H9 (cell line): ENCODE data around the gene NR1I2. TPM values are rescaled to one million over a fixed set of nuclear protein-coding genes. Genes with fewer than 3 reads are reported as not detected.

Experiments used
- DNase-seq: peaks from one replicate; pipeline ENCODE4 v3.0.0-alpha.2; 2017
- H2AFZ ChIP-seq: one replicate; pipeline ENCODE4 v1.6.1; 2013; ENCODE audit warnings: mild to moderate bottlenecking, low read length, control low read depth, moderate library complexity
- H2AK5ac ChIP-seq: 2 replicates; pipeline ENCODE4 v1.6.1; 2013; ENCODE audit warnings: low read length, control low read depth, mixed read lengths; ENCODE audit not compliant: insufficient read length
- H2BK120ac ChIP-seq: one replicate; pipeline ENCODE4 v1.6.1; 2013; ENCODE audit warnings: low read depth, mild to moderate bottlenecking, low read length, control low read depth, inconsistent platforms; ENCODE audit not compliant: poor library complexity, severe bottlenecking
- H2BK12ac ChIP-seq: 2 replicates; pipeline ENCODE4 v1.6.1; 2013; ENCODE audit warnings: low read length, control low read depth, mixed read lengths, low read depth; ENCODE audit not compliant: insufficient read length
- H2BK15ac ChIP-seq: 2 replicates; pipeline ENCODE4 v1.6.1; 2013; ENCODE audit warnings: low read depth, low read length, control low read depth
- H2BK20ac ChIP-seq: one replicate; pipeline ENCODE4 v1.6.1; 2013; ENCODE audit warnings: low read depth, mild to moderate bottlenecking, low read length, control low read depth, inconsistent platforms; ENCODE audit not compliant: poor library complexity, severe bottlenecking
- H2BK5ac ChIP-seq: 2 replicates; pipeline ENCODE4 v1.6.1; 2013; ENCODE audit warnings: low read length, control low read depth, mixed read lengths; ENCODE audit not compliant: insufficient read length
- H3K14ac ChIP-seq: 2 replicates; pipeline ENCODE4 v1.6.1; 2013; ENCODE audit warnings: low read length, control low read depth; ENCODE audit not compliant: insufficient read depth
- H3K18ac ChIP-seq: 2 replicates; pipeline ENCODE4 v1.6.1; 2013; ENCODE audit warnings: low read depth, mild to moderate bottlenecking, mixed read lengths, low read length, control low read depth; ENCODE audit not compliant: insufficient read length
- H3K23ac ChIP-seq: 2 replicates; pipeline ENCODE4 v1.6.1; 2013; ENCODE audit warnings: low read length, control low read depth, mixed read lengths, low read depth; ENCODE audit not compliant: insufficient read length
- H3K23me2 ChIP-seq: 2 replicates; pipeline ENCODE4 v1.6.1; 2013; ENCODE audit warnings: low read depth, mild to moderate bottlenecking, mixed read lengths, low read length, control low read depth; ENCODE audit not compliant: insufficient read length, poor library complexity, severe bottlenecking
- H3K27ac ChIP-seq: 2 replicates; pipeline ENCODE4 v1.5.1; 2013; ENCODE audit warnings: low read length, control low read depth, mixed read lengths, low read depth; ENCODE audit not compliant: insufficient read length
- H3K27me3 ChIP-seq: 2 replicates; pipeline ENCODE4 v1.6.1; 2013; ENCODE audit warnings: low read length, control low read depth, inconsistent platforms; ENCODE audit not compliant: insufficient read depth
- H3K4ac ChIP-seq: 2 replicates; pipeline ENCODE4 v1.6.1; 2013; ENCODE audit warnings: low read depth, mild to moderate bottlenecking, control low read depth, inconsistent platforms, low read length, moderate library complexity
- H3K4me1 ChIP-seq: 2 replicates; pipeline ENCODE4 v1.6.1; 2013; ENCODE audit warnings: low read length, control low read depth, inconsistent platforms; ENCODE audit not compliant: insufficient read depth
- H3K4me2 ChIP-seq: 2 replicates; pipeline ENCODE4 v1.6.1; 2013; ENCODE audit warnings: low read length, control low read depth, mixed read lengths; ENCODE audit not compliant: insufficient read length, insufficient read depth
- H3K56ac ChIP-seq: 2 replicates; pipeline ENCODE4 v1.6.1; 2013; ENCODE audit warnings: low read depth, mild to moderate bottlenecking, mixed read lengths, low read length, control low read depth; ENCODE audit not compliant: insufficient read length
- H3K79me1 ChIP-seq: 2 replicates; pipeline ENCODE4 v1.6.1; 2013; ENCODE audit warnings: low read depth, mild to moderate bottlenecking, moderate library complexity, low read length, control low read depth, inconsistent platforms; ENCODE audit not compliant: insufficient read depth, poor library complexity, severe bottlenecking
- H3K79me2 ChIP-seq: 2 replicates; pipeline ENCODE4 v1.6.1; 2013; ENCODE audit warnings: low read length, control low read depth, inconsistent platforms; ENCODE audit not compliant: insufficient read depth
- H3K9ac ChIP-seq: 2 replicates; pipeline ENCODE4 v1.6.1; 2013; ENCODE audit warnings: low read length, control low read depth, mixed read lengths; ENCODE audit not compliant: insufficient read length; ENCODE audit errors: extremely low read depth
- H3K9me3 ChIP-seq: one replicate; pipeline ENCODE4 v1.6.1; 2013; ENCODE audit warnings: low read depth, low read length, inconsistent platforms; ENCODE audit not compliant: control insufficient read depth
- H3T11ph ChIP-seq: one replicate; pipeline ENCODE4 v1.6.1; 2013; ENCODE audit warnings: mild to moderate bottlenecking, low read length, control low read depth, inconsistent platforms
- H4K20me1 ChIP-seq: one replicate; pipeline ENCODE4 v1.6.1; 2013; ENCODE audit not compliant: control insufficient read depth, insufficient read length, insufficient read depth
- H4K5ac ChIP-seq: 2 replicates; pipeline ENCODE4 v1.6.1; 2013; ENCODE audit warnings: low read depth, mild to moderate bottlenecking, mixed read lengths, low read length, control low read depth; ENCODE audit not compliant: insufficient read length
- H4K8ac ChIP-seq: replicated peaks from 2 replicates; pipeline ENCODE4 v1.6.1; 2013; ENCODE audit warnings: low read length, control low read depth, mixed read lengths, low read depth; ENCODE audit not compliant: insufficient read length
- H4K91ac ChIP-seq: 2 replicates; pipeline ENCODE4 v1.6.1; 2013; ENCODE audit warnings: low read depth, mild to moderate bottlenecking, moderate library complexity, mixed read lengths, low read length, control low read depth; ENCODE audit not compliant: insufficient read length
- H3K27ac Mint-ChIP-seq, 3 experiments: 2 replicates in 2 of 3; 3 replicates in 1 of 3; pipeline ENCODE4 v1.8.0; 2020 to 2021; ENCODE audit warnings: mixed read lengths in 3 of 3, mild to moderate bottlenecking in 1 of 3, moderate library complexity in 1 of 3
- H3K27me3 Mint-ChIP-seq: 2 replicates; pipeline ENCODE4 v1.8.0; 2021; ENCODE audit warnings: low read depth, mild to moderate bottlenecking, moderate library complexity, mixed read lengths
- H3K36me3 Mint-ChIP-seq, 3 experiments: 2 replicates in 2 of 3; 3 replicates in 1 of 3; pipeline ENCODE4 v1.8.0; 2020 to 2021; ENCODE audit warnings: low read depth in 3 of 3, mixed read lengths in 3 of 3; ENCODE audit not compliant: insufficient read depth in 1 of 3
- H3K4me1 Mint-ChIP-seq, 2 experiments: 2 replicates each; pipeline ENCODE4 v1.8.0; 2020; ENCODE audit warnings: mixed read lengths in 2 of 2
- H3K4me3 Mint-ChIP-seq, 2 experiments: 2 replicates in 1 of 2; 3 replicates in 1 of 2; pipeline ENCODE4 v1.8.0; 2020 to 2021; ENCODE audit warnings: mild to moderate bottlenecking in 2 of 2, mixed read lengths in 2 of 2, moderate library complexity in 1 of 2
- H3K9me3 Mint-ChIP-seq, 2 experiments: 2 replicates in 1 of 2; 3 replicates in 1 of 2; pipeline ENCODE4 v1.8.0; 2020; ENCODE audit warnings: mild to moderate bottlenecking in 2 of 2, mixed read lengths in 2 of 2, moderate library complexity in 1 of 2
- WGBS: extraction: QIAGEN DNeasy Blood & Tissue Kit; methylation state at CpG from one replicate; pipeline ENCODE4 v1.1.7; 2013; ENCODE audit warnings: missing lambda C conversion rate, low lambda C conversion rate, mixed read lengths; ENCODE audit not compliant: insufficient read length; ENCODE audit errors: extremely low coverage; 5-methylcytosine and 5-hydroxymethylcytosine counted together
- total RNA-seq: library from RNA; stranded (reverse); gene quantifications from 2 replicates; pipeline ENCODE4 v1.2.1, GENCODE V29; 2021
- TF ChIP-seq, protein P1 (sequence below): fragments of 200-600 bp; sonication (generic); conservative IDR thresholded peaks from 3 replicates; pipeline ENCODE4 v1.8.0; 2021; ENCODE audit warnings: antibody characterized with exemption, mild to moderate bottlenecking

NR1I2 gene
- total RNA-seq, 1 experiment from 2014 or later = not detected

DNA sequence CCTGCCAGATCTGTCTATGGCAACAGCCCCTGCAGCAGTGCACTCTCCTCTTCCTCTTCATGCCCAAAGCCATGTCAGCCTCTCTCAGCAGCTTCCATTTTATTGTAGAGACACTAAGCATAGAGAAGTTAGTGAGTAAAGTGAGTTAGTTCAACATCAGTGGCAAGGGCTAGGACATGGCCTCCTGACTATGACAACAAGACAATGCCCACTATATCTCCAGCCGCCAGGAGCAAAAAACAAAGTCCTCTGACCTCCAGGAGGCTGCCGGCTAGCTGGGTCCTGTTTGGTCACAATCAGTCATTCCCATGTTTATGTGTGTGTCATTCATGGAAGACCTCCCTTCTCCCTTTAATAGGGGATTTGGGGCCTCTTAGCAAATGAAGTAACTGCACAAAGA is 14.9 kb downstream of the NR1I2 start:
- Histone ChIP-seq H4K5ac (no peak overlapping the region), H3K79me2 (no peaks in the 10 kb centered on the region), H3K18ac (no peak overlapping the region), H3K27ac (no peak overlapping the region), H3K56ac (no peak overlapping the region), H4K20me1 (no peaks in the 10 kb centered on the region), H2BK15ac (no peak overlapping the region), H4K8ac (no peak overlapping the region), H3K4me1 (peaks cover 3% of the 10 kb centered on the region; the same call in 1 of the 2 replicates), H3K9ac (no peak overlapping the region), H2BK120ac (no peak overlapping the region), H4K91ac (no peak overlapping the region), H2BK20ac (no peak overlapping the region), H3K14ac (no peak overlapping the region), H3K79me1 (no peaks in the 10 kb centered on the region), H2AK5ac (no peak overlapping the region), H3K9me3 (no peaks in the 10 kb centered on the region), H3T11ph (no peak overlapping the region), H2AFZ (no peak overlapping the region), H3K23me2 (no peaks in the 10 kb centered on the region), H3K4me2 (no peak overlapping the region), H2BK5ac (no peak overlapping the region), H3K4ac (no peak overlapping the region), H3K23ac (no peak overlapping the region), H3K27me3 (no peaks in the 10 kb centered on the region), H2BK12ac (no peak overlapping the region)
- no peak overlapping the region for H3K27ac Mint-ChIP-seq
- H3K4me1 Mint-ChIP-seq = peaks cover 14 to 19% of the 10 kb centered on the region in 2 experiments
- no CpG with 5 or more reads among the region's 2 CpGs for WGBS
- H3K27me3 Mint-ChIP-seq = no peaks in the 10 kb centered on the region
- TF ChIP-seq, protein P1, sequence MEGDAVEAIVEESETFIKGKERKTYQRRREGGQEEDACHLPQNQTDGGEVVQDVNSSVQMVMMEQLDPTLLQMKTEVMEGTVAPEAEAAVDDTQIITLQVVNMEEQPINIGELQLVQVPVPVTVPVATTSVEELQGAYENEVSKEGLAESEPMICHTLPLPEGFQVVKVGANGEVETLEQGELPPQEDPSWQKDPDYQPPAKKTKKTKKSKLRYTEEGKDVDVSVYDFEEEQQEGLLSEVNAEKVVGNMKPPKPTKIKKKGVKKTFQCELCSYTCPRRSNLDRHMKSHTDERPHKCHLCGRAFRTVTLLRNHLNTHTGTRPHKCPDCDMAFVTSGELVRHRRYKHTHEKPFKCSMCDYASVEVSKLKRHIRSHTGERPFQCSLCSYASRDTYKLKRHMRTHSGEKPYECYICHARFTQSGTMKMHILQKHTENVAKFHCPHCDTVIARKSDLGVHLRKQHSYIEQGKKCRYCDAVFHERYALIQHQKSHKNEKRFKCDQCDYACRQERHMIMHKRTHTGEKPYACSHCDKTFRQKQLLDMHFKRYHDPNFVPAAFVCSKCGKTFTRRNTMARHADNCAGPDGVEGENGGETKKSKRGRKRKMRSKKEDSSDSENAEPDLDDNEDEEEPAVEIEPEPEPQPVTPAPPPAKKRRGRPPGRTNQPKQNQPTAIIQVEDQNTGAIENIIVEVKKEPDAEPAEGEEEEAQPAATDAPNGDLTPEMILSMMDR = no peak
- H3K9me3 Mint-ChIP-seq = no peaks in the 10 kb centered on the region
- no peak for DNase-seq
- no peaks in the 10 kb centered on the region; a peak in 1 of 7 replicates for H3K36me3 Mint-ChIP-seq
- no peak overlapping the region for H3K4me3 Mint-ChIP-seq
